Endothelial cell of umbilical vein (primary cell): ENCODE data around the gene MAN2B2. TPM values are rescaled to one million over a fixed set of nuclear protein-coding genes. Genes with fewer than 3 reads are reported as not detected.

Experiments
- BruUV-seq: library from RNA; stranded (reverse); fragments of 400-500 nt; replicated peaks from 2 replicates; lab custom pipeline; 2021; lab: Mats Ljungman, UMichigan
- CTCF ChIA-PET: fragments of 300-600, 350-600 bp; sonication (Branson Sonifier 250); formaldehyde crosslinking; loops from one replicate; lab custom pipeline; 2021; ENCODE audit warnings: antibody characterized with exemption, inconsistent platforms; lab: Charles Lee
- POLR2A ChIA-PET: fragments of 300-600, 350-600 bp; sonication (Branson Sonifier 250); formaldehyde crosslinking; loops from one replicate; lab custom pipeline; 2021; ENCODE audit warnings: antibody characterized with exemption, inconsistent platforms; lab: Charles Lee
- DNase-seq: peaks from one replicate; pipeline ENCODE4 v3.0.0-alpha.2; 2011; ENCODE audit warnings: low read depth, low spot score
- FAIRE-seq: peaks from 2 replicates; lab custom pipeline; 2011; peaks lifted over from hg19 to GRCh38; lab: Jason Lieb, UNC
- H2AFZ ChIP-seq: 2 replicates; pipeline ENCODE4 v1.6.0; 2012; ENCODE audit warnings: low read depth, low read length, control low read depth, inconsistent platforms
- H3K27ac ChIP-seq: 2 replicates; pipeline ENCODE4 v1.5.1; 2011; ENCODE audit warnings: low read depth, mild to moderate bottlenecking, control low read depth, low read length, moderate library complexity; ENCODE audit not compliant: insufficient read depth
- H3K27me3 ChIP-seq, 2 experiments: 2 replicates each; pipeline versions ENCODE4 v1.6.0 to v1.6.1; 2011; ENCODE audit warnings: low read length in 2 of 2, mixed read lengths in 1 of 2; ENCODE audit not compliant: control insufficient read depth in 2 of 2, insufficient read depth in 2 of 2
- H3K36me3 ChIP-seq, 2 experiments: 2 replicates in 1 of 2; 3 replicates in 1 of 2; pipeline ENCODE4 v1.5.1; 2011; ENCODE audit warnings: low read length in 2 of 2, mild to moderate bottlenecking in 1 of 2, moderate library complexity in 1 of 2; ENCODE audit not compliant: control insufficient read depth in 2 of 2, insufficient read depth in 2 of 2; ENCODE audit errors: extremely low read depth in 1 of 2
- H3K4me1 ChIP-seq: 3 replicates; pipeline ENCODE4 v1.5.1; 2011; ENCODE audit warnings: mild to moderate bottlenecking, low read length; ENCODE audit not compliant: control insufficient read depth, insufficient read depth; ENCODE audit errors: extremely low read depth
- H3K4me2 ChIP-seq: 2 replicates; pipeline ENCODE4 v1.6.1; 2011; ENCODE audit warnings: low read length, control low read depth, mixed read lengths; ENCODE audit not compliant: insufficient read depth
- H3K4me3 ChIP-seq, 3 experiments: fragments of 200-600 bp in 1 of 3; sonication (generic), shearing (Covaris generic) in 1 of 3; replicated peaks in 1 of 3; 2 replicates each; pipeline ENCODE4 v1.5.1; 2011 to 2016; ENCODE audit warnings: control low read depth in 3 of 3, low read length in 3 of 3, mild to moderate bottlenecking in 2 of 3, inconsistent platforms in 1 of 3, low read depth in 1 of 3, moderate library complexity in 1 of 3; ENCODE audit not compliant: insufficient read depth in 1 of 3
- H3K79me2 ChIP-seq: 2 replicates; pipeline ENCODE4 v1.6.0; 2012; ENCODE audit warnings: low read length, inconsistent platforms; ENCODE audit not compliant: control insufficient read depth, insufficient read depth
- H3K9ac ChIP-seq: replicated peaks from 2 replicates; pipeline ENCODE3; 2011; ENCODE audit warnings: low read length, control low read depth; ENCODE audit not compliant: insufficient read depth; ENCODE audit errors: extremely low read depth
- H3K9me1 ChIP-seq: replicated peaks from 3 replicates; pipeline ENCODE4 v1.6.0; 2011; ENCODE audit warnings: mild to moderate bottlenecking, low read length; ENCODE audit not compliant: control insufficient read depth, insufficient read depth; ENCODE audit errors: extremely low read depth
- H3K9me3 ChIP-seq: replicated peaks from 2 replicates; pipeline ENCODE4 v1.5.1; 2012; ENCODE audit warnings: low read length, inconsistent platforms; ENCODE audit not compliant: control insufficient read depth, insufficient read depth
- H4K20me1 ChIP-seq: replicated peaks from 2 replicates; pipeline ENCODE3; 2011; ENCODE audit warnings: mild to moderate bottlenecking, low read length; ENCODE audit not compliant: control insufficient read depth, insufficient read depth; ENCODE audit errors: extremely low read depth
- EZH2 ChIP-seq: IDR thresholded peaks from 2 replicates; pipeline ENCODE4 v1.6.1; 2012; ENCODE audit warnings: borderline replicate concordance, low read depth, mild to moderate bottlenecking, moderate library complexity, low read length, inconsistent platforms; ENCODE audit not compliant: severe bottlenecking
- FOS ChIP-seq: IDR thresholded peaks from 2 replicates; pipeline ENCODE4 v1.6.1; 2011; ENCODE audit warnings: mild to moderate bottlenecking, low read length, moderate library complexity, borderline replicate concordance; ENCODE audit not compliant: insufficient read depth
- JUN ChIP-seq: IDR thresholded peaks from 2 replicates; pipeline ENCODE4 v1.6.1; 2011; ENCODE audit warnings: borderline replicate concordance, low read depth; ENCODE audit not compliant: insufficient read length, insufficient read depth
- MYC ChIP-seq: IDR thresholded peaks from one replicate; pipeline ENCODE4 v1.6.1; 2011; ENCODE audit warnings: mild to moderate bottlenecking, low read depth, low read length
- POLR2A ChIP-seq: IDR thresholded peaks from 2 replicates; pipeline ENCODE4 v1.6.1; 2012; ENCODE audit warnings: low read depth, mild to moderate bottlenecking, control low read depth, low read length
- dilution Hi-C: fragments of 300-500 bp; cut with MboI; formaldehyde crosslinking; loops from one replicate; pipeline ENCODE4 v1.15.0; 2019; ENCODE audit warnings: low sequenced_read_pairs; ENCODE audit not compliant: extremely low pct_ligation_motif_present
- intact Hi-C: fragments of 100-400 bp; cut with micrococcal nuclease; formaldehyde crosslinking; loops from one replicate; pipeline ENCODE4 v1.10.0; 2022
- polyA plus RNA-seq, 4 experiments: library from polyadenylated mRNA; depleted of rRNA in 3 of 4; stranded (reverse) in 3 of 4; unstranded in 1 of 4; fragments of >200 nt; gene quantifications; 2 replicates each; pipeline versions ENCODE4 v1.2.1 to v1.2.3, GENCODE V29; 2011 to 2012; ENCODE audit warnings: missing spikeins in 1 of 4
- total RNA-seq: library from RNA; stranded (reverse); gene quantifications from 2 replicates; pipeline ENCODE4 v1.2.3, GENCODE V29; 2021
- TF ChIP-seq, protein P1 (sequence below): IDR thresholded peaks from 2 replicates; pipeline ENCODE4 v1.6.1; 2011; ENCODE audit not compliant: insufficient read depth, insufficient read length
- TF ChIP-seq, protein P2 (sequence below), 2 donors: IDR thresholded peaks; 1 replicate in 1 of 2; 2 replicates in 1 of 2; pipeline ENCODE4 v1.5.1; 2011; ENCODE audit warnings: low read length in 2 of 2, mild to moderate bottlenecking in 2 of 2, moderate library complexity in 2 of 2, control low read depth in 1 of 2, inconsistent platforms in 1 of 2, low read depth in 1 of 2; ENCODE audit not compliant: insufficient read depth in 1 of 2; ENCODE audit errors: extremely low read depth in 1 of 2

The MAN2B2 gene
- total and polyA plus RNA-seq, 2 donors (not counting 3 experiments of a cell fraction or from before 2014, with no cell fraction given) = 15.7 to 25.1 TPM

DNA sequence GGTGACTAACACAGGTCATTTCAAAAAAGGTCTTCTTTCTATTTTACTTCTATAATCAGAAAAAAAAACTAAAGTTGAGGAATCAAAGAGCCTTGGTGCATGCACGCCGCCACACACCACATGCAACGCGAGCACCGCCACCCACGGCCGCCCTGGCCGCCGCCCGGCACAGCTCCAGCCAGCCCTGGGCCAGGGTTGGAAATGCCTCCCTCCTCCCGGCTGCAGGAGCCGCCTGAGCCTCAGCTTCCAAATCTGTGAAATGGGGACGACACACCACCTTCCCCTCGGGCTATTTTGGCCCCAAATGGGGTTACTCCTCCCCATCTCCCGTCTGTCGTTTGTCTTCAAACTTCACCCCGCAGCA is 39.7 kb upstream of the MAN2B2 start:
- Histone ChIP-seq H3K27me3 (no peaks in the 10 kb centered on the region), H3K36me3 (no peaks in the 10 kb centered on the region), H3K4me2 (no peak overlapping the region), H3K79me2 (no peaks in the 10 kb centered on the region), H3K4me3 (no peak overlapping the region), H4K20me1 (no peaks in the 10 kb centered on the region), H2AFZ (no peak overlapping the region), H3K9me3 (no peaks in the 10 kb centered on the region), H3K9me1 (no peaks in the 10 kb centered on the region), H3K27ac (no peak overlapping the region), H3K9ac (no peak overlapping the region), H3K4me1 (no peaks in the 10 kb centered on the region)
- TF ChIP-seq FOS (no peak), POLR2A (no peak), MYC (no peak)
- TF ChIP-seq, protein P1, sequence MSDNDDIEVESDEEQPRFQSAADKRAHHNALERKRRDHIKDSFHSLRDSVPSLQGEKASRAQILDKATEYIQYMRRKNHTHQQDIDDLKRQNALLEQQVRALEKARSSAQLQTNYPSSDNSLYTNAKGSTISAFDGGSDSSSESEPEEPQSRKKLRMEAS = no peak
- TF ChIP-seq, protein P2, sequence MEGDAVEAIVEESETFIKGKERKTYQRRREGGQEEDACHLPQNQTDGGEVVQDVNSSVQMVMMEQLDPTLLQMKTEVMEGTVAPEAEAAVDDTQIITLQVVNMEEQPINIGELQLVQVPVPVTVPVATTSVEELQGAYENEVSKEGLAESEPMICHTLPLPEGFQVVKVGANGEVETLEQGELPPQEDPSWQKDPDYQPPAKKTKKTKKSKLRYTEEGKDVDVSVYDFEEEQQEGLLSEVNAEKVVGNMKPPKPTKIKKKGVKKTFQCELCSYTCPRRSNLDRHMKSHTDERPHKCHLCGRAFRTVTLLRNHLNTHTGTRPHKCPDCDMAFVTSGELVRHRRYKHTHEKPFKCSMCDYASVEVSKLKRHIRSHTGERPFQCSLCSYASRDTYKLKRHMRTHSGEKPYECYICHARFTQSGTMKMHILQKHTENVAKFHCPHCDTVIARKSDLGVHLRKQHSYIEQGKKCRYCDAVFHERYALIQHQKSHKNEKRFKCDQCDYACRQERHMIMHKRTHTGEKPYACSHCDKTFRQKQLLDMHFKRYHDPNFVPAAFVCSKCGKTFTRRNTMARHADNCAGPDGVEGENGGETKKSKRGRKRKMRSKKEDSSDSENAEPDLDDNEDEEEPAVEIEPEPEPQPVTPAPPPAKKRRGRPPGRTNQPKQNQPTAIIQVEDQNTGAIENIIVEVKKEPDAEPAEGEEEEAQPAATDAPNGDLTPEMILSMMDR (IDR thresholded peaks at IDR 0.05; ENCODE audit: extremely low read depth in 1 of 2, insufficient read depth in 1 of 2, low read depth in 1 of 2, low read length in 2 of 2) = no peak
- DNase-seq = no peak
- dilution Hi-C loops = no loop called here
- no TSS peak for BruUV-seq
- no peak for FAIRE-seq
- intact Hi-C loops = no loop called here
- POLR2A ChIA-PET = no interaction called here
- CTCF ChIA-PET = no interaction called here

DNA sequence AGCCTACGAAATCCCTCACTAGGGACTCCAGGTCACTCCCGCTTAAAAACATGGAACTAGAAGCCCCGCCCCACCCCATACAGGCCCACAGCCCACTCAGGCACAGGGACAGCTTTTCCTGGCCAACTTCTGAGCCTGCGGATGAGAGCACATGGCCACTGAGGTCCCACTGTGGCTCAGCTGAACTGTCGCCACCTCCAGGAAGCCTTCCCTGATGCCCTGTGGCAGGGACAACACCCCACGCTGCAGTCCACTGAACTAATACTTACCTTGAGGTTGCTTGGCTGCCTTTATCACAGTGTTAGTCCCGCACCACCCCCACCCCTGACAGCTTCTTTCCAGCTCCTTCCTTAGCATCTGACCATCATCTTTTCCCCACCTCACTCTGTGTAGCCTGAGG is 39.3 kb upstream of the MAN2B2 start:
- Histone ChIP-seq H3K27me3 (no peaks in the 10 kb centered on the region), H3K4me1 (no peaks in the 10 kb centered on the region), H3K4me2 (no peak overlapping the region), H3K9me3 (no peaks in the 10 kb centered on the region), H3K9me1 (no peaks in the 10 kb centered on the region), H2AFZ (no peak overlapping the region), H3K27ac (no peak overlapping the region), H4K20me1 (no peaks in the 10 kb centered on the region), H3K79me2 (no peaks in the 10 kb centered on the region), H3K4me3 (no peak overlapping the region), H3K36me3 (no peaks in the 10 kb centered on the region), H3K9ac (no peak overlapping the region)
- dilution Hi-C loops (no loop called here), intact Hi-C loops (no loop called here)
- no peak for DNase-seq
- no peak for FAIRE-seq
- CTCF ChIA-PET = no interaction called here
- BruUV-seq = no TSS peak
- TF ChIP-seq, protein P2 (IDR thresholded peaks at IDR 0.05; ENCODE audit: extremely low read depth in 1 of 2, insufficient read depth in 1 of 2, low read depth in 1 of 2, low read length in 2 of 2) = no peak
- TF ChIP-seq JUN (no peak), EZH2 (no peak)
- POLR2A ChIA-PET = no interaction called here
